IMR-90 (cell line): ENCODE results near the gene INSYN1. TPM values are rescaled to one million over a fixed set of nuclear protein-coding genes. Genes with fewer than 3 reads are reported as not detected.

Source experiments
- ATAC-seq: fragments of 200-7000 bp; cut with Tn5 transposase; 2 replicates; pipeline ENCODE4 v1.9.1; 2020; ENCODE audit warnings: low read depth, mild to moderate bottlenecking, moderate library complexity
- BruUV-seq: library from RNA; stranded (reverse); fragments of 400-500 nt; replicated peaks from 2 replicates; lab custom pipeline; 2021; lab: Mats Ljungman, UMichigan
- CTCF ChIA-PET: fragments of 300-600 bp; formaldehyde crosslinking; extraction: SDS; loops from one replicate; lab custom pipeline; 2021; ENCODE audit warnings: antibody characterized with exemption; lab: Yijun Ruan, JAX
- POLR2A ChIA-PET: fragments of 300-600 bp; sonication (Branson Sonifier 250); formaldehyde crosslinking; loops from one replicate; lab custom pipeline; 2022; ENCODE audit warnings: antibody characterized with exemption; ENCODE audit not compliant: unreplicated experiment; lab: Charles Lee
- DNase-seq: peaks from one replicate; pipeline ENCODE4 v3.0.0; 2013
- H2AFZ ChIP-seq: replicated peaks from 2 replicates; pipeline ENCODE3; 2013; ENCODE audit warnings: low read length, mild to moderate bottlenecking; ENCODE audit not compliant: poor library complexity
- H2AK5ac ChIP-seq: 2 replicates; pipeline ENCODE4 v1.6.1; 2013; ENCODE audit warnings: low read depth, low read length, inconsistent platforms
- H2AK9ac ChIP-seq: replicated peaks from 2 replicates; pipeline ENCODE3; 2013; ENCODE audit warnings: mild to moderate bottlenecking, low read depth, low read length, moderate library complexity; ENCODE audit not compliant: poor library complexity
- H2BK120ac ChIP-seq: 2 replicates; pipeline ENCODE4 v1.6.1; 2013; ENCODE audit warnings: low read depth, low read length, inconsistent platforms
- H2BK15ac ChIP-seq: 3 replicates; pipeline ENCODE4 v1.6.1; 2013; ENCODE audit warnings: low read depth, low read length, inconsistent platforms
- H2BK20ac ChIP-seq: 2 replicates; pipeline ENCODE4 v1.6.1; 2013; ENCODE audit warnings: low read depth, mild to moderate bottlenecking, inconsistent platforms, low read length, moderate library complexity
- H2BK5ac ChIP-seq: 2 replicates; pipeline ENCODE4 v1.6.1; 2013; ENCODE audit warnings: mild to moderate bottlenecking, low read depth, low read length, inconsistent platforms; ENCODE audit not compliant: poor library complexity, severe bottlenecking
- H3K14ac ChIP-seq: replicated peaks from 2 replicates; pipeline ENCODE4 v1.6.1; 2013; ENCODE audit warnings: low read depth, low read length, inconsistent platforms
- H3K18ac ChIP-seq: 2 replicates; pipeline ENCODE4 v1.6.1; 2013; ENCODE audit warnings: low read depth, low read length, control low read depth
- H3K23ac ChIP-seq: 2 replicates; pipeline ENCODE4 v1.6.1; 2013; ENCODE audit warnings: low read depth, low read length, inconsistent platforms
- H3K27ac ChIP-seq: 2 replicates; pipeline ENCODE4 v1.5.1; 2013; ENCODE audit warnings: mild to moderate bottlenecking, control low read depth, low read length; ENCODE audit not compliant: insufficient read depth
- H3K27me3 ChIP-seq: 2 replicates; pipeline ENCODE4 v1.6.1; 2013; ENCODE audit warnings: low read length; ENCODE audit not compliant: control insufficient read depth, insufficient read depth
- H3K36me3 ChIP-seq: 2 replicates; pipeline ENCODE4 v1.6.1; 2013; ENCODE audit warnings: low read length, mixed read lengths; ENCODE audit not compliant: control insufficient read depth, insufficient read depth
- H3K4ac ChIP-seq: 2 replicates; pipeline ENCODE4 v1.6.1; 2013; ENCODE audit warnings: low read depth, low read length, inconsistent platforms
- H3K4me1 ChIP-seq: 2 replicates; pipeline ENCODE4 v1.6.1; 2013; ENCODE audit warnings: low read length, mixed read lengths; ENCODE audit not compliant: control insufficient read depth, insufficient read depth
- H3K4me2 ChIP-seq: 2 replicates; pipeline ENCODE4 v1.6.1; 2013; ENCODE audit warnings: low read depth, mild to moderate bottlenecking, control low read depth, low read length, moderate library complexity
- H3K4me3 ChIP-seq: 2 replicates; pipeline ENCODE4 v1.5.1; 2013; ENCODE audit warnings: low read depth, mild to moderate bottlenecking, control low read depth, low read length, moderate library complexity; ENCODE audit not compliant: insufficient read depth
- H3K56ac ChIP-seq: 2 replicates; pipeline ENCODE4 v1.6.1; 2013; ENCODE audit warnings: low read length, inconsistent platforms; ENCODE audit not compliant: insufficient read depth; ENCODE audit errors: extremely low read depth
- H3K79me1 ChIP-seq, 2 experiments: 2 replicates each; pipeline ENCODE4 v1.6.1; 2013; ENCODE audit warnings: low read length in 2 of 2, inconsistent platforms in 1 of 2, low read depth in 1 of 2
- H3K9ac ChIP-seq: 2 replicates; pipeline ENCODE4 v1.6.1; 2013; ENCODE audit warnings: low read depth, low read length, control low read depth
- H3K9me1 ChIP-seq: 2 replicates; pipeline ENCODE4 v1.6.1; 2013; ENCODE audit warnings: low read length, inconsistent platforms; ENCODE audit not compliant: insufficient read depth
- H3K9me3 ChIP-seq: 2 replicates; pipeline ENCODE4 v1.6.1; 2013; ENCODE audit warnings: low read length; ENCODE audit not compliant: control insufficient read depth, insufficient read depth
- H4K20me1 ChIP-seq: 2 replicates; pipeline ENCODE4 v1.6.1; 2013; ENCODE audit warnings: low read length, inconsistent platforms; ENCODE audit not compliant: insufficient read depth
- H4K5ac ChIP-seq: 2 replicates; pipeline ENCODE4 v1.6.1; 2013; ENCODE audit warnings: mild to moderate bottlenecking, low read depth, low read length, control low read depth
- H4K8ac ChIP-seq, 2 experiments: 2 replicates each; pipeline ENCODE4 v1.6.1; 2013; ENCODE audit warnings: low read depth in 2 of 2, low read length in 2 of 2, control low read depth in 1 of 2, inconsistent platforms in 1 of 2
- H4K91ac ChIP-seq: 2 replicates; pipeline ENCODE4 v1.6.1; 2013; ENCODE audit warnings: low read depth, low read length, inconsistent platforms; ENCODE audit not compliant: insufficient read depth
- CHD1 ChIP-seq: IDR thresholded peaks from 2 replicates; pipeline ENCODE4 v1.6.1; 2012; ENCODE audit warnings: low read depth, low read length, improper control_type of control experiment
- FOS ChIP-seq: fragments of 150-350 bp; IDR thresholded peaks from 2 replicates; pipeline ENCODE4 v1.6.1; 2016; ENCODE audit warnings: low read depth, low read length
- MAZ ChIP-seq: IDR thresholded peaks from 2 replicates; pipeline ENCODE4 v1.6.1; 2012; ENCODE audit warnings: low read depth, mild to moderate bottlenecking, low read length, improper control_type of control experiment, moderate library complexity, borderline replicate concordance
- POLR2A ChIP-seq: IDR thresholded peaks from 2 replicates; pipeline ENCODE4 v1.6.1; 2012; ENCODE audit warnings: mild to moderate bottlenecking, low read depth, low read length
- RAD21 ChIP-seq: IDR thresholded peaks from 2 replicates; pipeline ENCODE4 v1.6.1; 2012; ENCODE audit warnings: low read length, improper control_type of control experiment
- RCOR1 ChIP-seq: IDR thresholded peaks from 2 replicates; pipeline ENCODE4 v1.6.1; 2012; ENCODE audit warnings: mild to moderate bottlenecking, low read length, improper control_type of control experiment; ENCODE audit not compliant: insufficient replicate concordance
- RFX5 ChIP-seq: IDR thresholded peaks from 2 replicates; pipeline ENCODE4 v1.8.0; 2012; ENCODE audit warnings: low read depth, mild to moderate bottlenecking, low read length, moderate library complexity
- SMC3 ChIP-seq: fragments of 150-350 bp; IDR thresholded peaks from 2 replicates; pipeline ENCODE4 v1.6.1; 2016; ENCODE audit warnings: low read depth, mild to moderate bottlenecking, antibody characterized with exemption, low read length, moderate library complexity
- WGBS, 2 experiments: methylation state at CpG; one replicate each; pipeline versions ENCODE4 v1.1.5 to v1.1.7; 2013; ENCODE audit warnings: missing lambda C conversion rate in 2 of 2; ENCODE audit not compliant: insufficient read length in 1 of 2; ENCODE audit errors: extremely low coverage in 2 of 2; 5-methylcytosine and 5-hydroxymethylcytosine counted together
- dilution Hi-C: fragments of 300-500 bp; cut with HindIII; formaldehyde crosslinking; loops from one replicate; pipeline ENCODE4 v1.14.3; 2018; ENCODE audit warnings: low sequenced_read_pairs; ENCODE audit not compliant: unreplicated experiment
- in situ Hi-C: fragments of 300-500 bp; cut with MboI; formaldehyde crosslinking; loops from 3 replicates; pipeline ENCODE4 v1.14.3; 2019; ENCODE audit warnings: low sequenced_read_pairs, inconsistent platforms, mixed read lengths
- intact Hi-C: fragments of 100-400 bp; cut with micrococcal nuclease; formaldehyde crosslinking; loops from 2 replicates; pipeline ENCODE4 v1.10.0; 2022
- polyA plus RNA-seq, 3 experiments: library from polyadenylated mRNA; depleted of rRNA; stranded (reverse); fragments of >200 nt; gene quantifications; 2 replicates each; pipeline ENCODE4 v1.2.3, GENCODE V29; 2012; ENCODE audit warnings: low replicate concordance in 1 of 3
- total RNA-seq: library from RNA; depleted of rRNA; stranded (reverse); fragments of >200 nt; gene quantifications from 2 replicates; pipeline ENCODE4 v1.2.3, GENCODE V29; 2012
- TF ChIP-seq, protein P1 (sequence below): fragments of 150-350 bp; IDR thresholded peaks from 2 replicates; pipeline ENCODE4 v1.6.1; 2016; ENCODE audit warnings: low read depth, mild to moderate bottlenecking, low read length, moderate library complexity, borderline replicate concordance
- TF ChIP-seq, protein P2 (sequence below): conservative IDR thresholded peaks from 2 replicates; pipeline ENCODE4 v1.5.1; 2012; ENCODE audit warnings: mild to moderate bottlenecking, low read depth, low read length, improper control_type of control experiment

Gene INSYN1
- total and polyA plus RNA-seq, 2 of the 4 experiments (the other 2 are of a cell fraction) = 0.18 to 0.34 TPM

GRCh38 chr15:73747847-73748590 lies 5.1 kb downstream of the INSYN1 start:
- no peak overlapping the region for H2AK5ac ChIP-seq
- H2BK5ac ChIP-seq = no peak overlapping the region
- no peak overlapping the region for H4K91ac ChIP-seq
- no peak for ATAC-seq
- no peak overlapping the region for H2BK120ac ChIP-seq
- intact Hi-C loops = no loop called here
- H3K27ac ChIP-seq = no peak overlapping the region
- no peak overlapping the region for H4K8ac ChIP-seq
- WGBS, 2 experiments = 40% methylated on average over 1 of the region's 11 CpGs; no CpG with 5 or more reads in 1 of the 2 experiments
- H4K20me1 ChIP-seq = no peaks in the 10 kb centered on the region
- DNase-seq = no peak
- H3K4me1 ChIP-seq = peaks cover under 1% of the 10 kb centered on the region; the same call in 1 of the 2 replicates
- H3K4me2 ChIP-seq = no peak overlapping the region
- no peak overlapping the region for H3K18ac ChIP-seq
- H2AFZ ChIP-seq = no peak overlapping the region
- POLR2A ChIA-PET = interaction anchor here (0.6 kb wide), 1 partner anchor 1045 kb away, joined by 3 read pairs; no protein-coding TSS in a partner anchor
- H3K4ac ChIP-seq = no peak overlapping the region
- H3K27me3 ChIP-seq = peaks cover 75% of the 10 kb centered on the region
- H3K9me3 ChIP-seq = no peaks in the 10 kb centered on the region
- no TSS peak for BruUV-seq
- no peaks in the 10 kb centered on the region for H3K36me3 ChIP-seq
- no peak overlapping the region for H2BK15ac ChIP-seq
- H3K4me3 ChIP-seq = no peak overlapping the region
- dilution Hi-C loops = no loop called here
- H3K9ac ChIP-seq = no peak overlapping the region
- H3K14ac ChIP-seq = no peak overlapping the region
- H3K9me1 ChIP-seq = peaks cover 1% of the 10 kb centered on the region; the same call in 1 of the 2 replicates
- H4K5ac ChIP-seq = no peak overlapping the region
- H2AK9ac ChIP-seq = no peak overlapping the region
- H2BK20ac ChIP-seq = no peak overlapping the region
- no peak overlapping the region for H3K56ac ChIP-seq
- H3K23ac ChIP-seq = no peak overlapping the region
- in situ Hi-C loops = no loop called here
- CTCF ChIA-PET = no interaction called here
- TF ChIP-seq RFX5 (no peak), CHD1 (no peak), SMC3 (no peak), RAD21 (no peak), MAZ (no peak), RCOR1 (no peak), POLR2A (no peak), FOS (no peak)
- TF ChIP-seq, protein P1, sequence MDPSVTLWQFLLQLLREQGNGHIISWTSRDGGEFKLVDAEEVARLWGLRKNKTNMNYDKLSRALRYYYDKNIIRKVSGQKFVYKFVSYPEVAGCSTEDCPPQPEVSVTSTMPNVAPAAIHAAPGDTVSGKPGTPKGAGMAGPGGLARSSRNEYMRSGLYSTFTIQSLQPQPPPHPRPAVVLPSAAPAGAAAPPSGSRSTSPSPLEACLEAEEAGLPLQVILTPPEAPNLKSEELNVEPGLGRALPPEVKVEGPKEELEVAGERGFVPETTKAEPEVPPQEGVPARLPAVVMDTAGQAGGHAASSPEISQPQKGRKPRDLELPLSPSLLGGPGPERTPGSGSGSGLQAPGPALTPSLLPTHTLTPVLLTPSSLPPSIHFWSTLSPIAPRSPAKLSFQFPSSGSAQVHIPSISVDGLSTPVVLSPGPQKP = no peak
- TF ChIP-seq, protein P2, sequence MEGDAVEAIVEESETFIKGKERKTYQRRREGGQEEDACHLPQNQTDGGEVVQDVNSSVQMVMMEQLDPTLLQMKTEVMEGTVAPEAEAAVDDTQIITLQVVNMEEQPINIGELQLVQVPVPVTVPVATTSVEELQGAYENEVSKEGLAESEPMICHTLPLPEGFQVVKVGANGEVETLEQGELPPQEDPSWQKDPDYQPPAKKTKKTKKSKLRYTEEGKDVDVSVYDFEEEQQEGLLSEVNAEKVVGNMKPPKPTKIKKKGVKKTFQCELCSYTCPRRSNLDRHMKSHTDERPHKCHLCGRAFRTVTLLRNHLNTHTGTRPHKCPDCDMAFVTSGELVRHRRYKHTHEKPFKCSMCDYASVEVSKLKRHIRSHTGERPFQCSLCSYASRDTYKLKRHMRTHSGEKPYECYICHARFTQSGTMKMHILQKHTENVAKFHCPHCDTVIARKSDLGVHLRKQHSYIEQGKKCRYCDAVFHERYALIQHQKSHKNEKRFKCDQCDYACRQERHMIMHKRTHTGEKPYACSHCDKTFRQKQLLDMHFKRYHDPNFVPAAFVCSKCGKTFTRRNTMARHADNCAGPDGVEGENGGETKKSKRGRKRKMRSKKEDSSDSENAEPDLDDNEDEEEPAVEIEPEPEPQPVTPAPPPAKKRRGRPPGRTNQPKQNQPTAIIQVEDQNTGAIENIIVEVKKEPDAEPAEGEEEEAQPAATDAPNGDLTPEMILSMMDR = no peak
- H3K79me1 ChIP-seq = no peaks in the 10 kb centered on the region
